ENCODE data around the gene ADCY4.

The ADCY4 gene

GRCh38 chr14:24284501-24285035 is 50.3 kb downstream of the ADCY4 start:
- H3K4me1 ChIP-seq (ENCODE audit: control insufficient read depth, insufficient read depth, low read length): no peaks in the 10 kb centered on the region
- no peak overlapping the region for H3K4me3 ChIP-seq (ENCODE audit: insufficient read depth, low read depth, low read length)
- H3K27ac ChIP-seq (ENCODE audit: insufficient read depth, low read depth, low read length, poor library complexity, severe bottlenecking): no peak overlapping the region
- no peaks in the 10 kb centered on the region for H3K9me3 ChIP-seq (ENCODE audit: control insufficient read depth, low read length)
- WGBS, 2 experiments: 82 to 83% methylated on average over 11 of the region's 11 CpGs
- H3K27me3 ChIP-seq (ENCODE audit: control insufficient read depth, insufficient read depth, low read length, poor library complexity, severe bottlenecking): no peaks in the 10 kb centered on the region
- H3K36me3 ChIP-seq (ENCODE audit: control insufficient read depth, insufficient read depth, low read length): no peaks in the 10 kb centered on the region

GRCh38 chr14:24283796-24284460 is 50.9 kb downstream of the ADCY4 start:
- H3K36me3 ChIP-seq (ENCODE audit: control insufficient read depth, insufficient read depth, low read length): no peaks in the 10 kb centered on the region
- H3K9me3 ChIP-seq (ENCODE audit: control insufficient read depth, low read length): no peaks in the 10 kb centered on the region
- H3K27ac ChIP-seq (ENCODE audit: insufficient read depth, low read depth, low read length, poor library complexity, severe bottlenecking): no peak overlapping the region
- no peaks in the 10 kb centered on the region for H3K4me1 ChIP-seq (ENCODE audit: control insufficient read depth, insufficient read depth, low read length)
- H3K27me3 ChIP-seq (ENCODE audit: control insufficient read depth, insufficient read depth, low read length, poor library complexity, severe bottlenecking): no peaks in the 10 kb centered on the region
- 89 to 90% methylated on average over 5 of the region's 5 CpGs for WGBS, 2 experiments
- no peak overlapping the region for H3K4me3 ChIP-seq (ENCODE audit: insufficient read depth, low read depth, low read length)

- Histone ChIP-seq H3K4me3 (ENCODE audit: insufficient read depth, low read depth, low read length) (no peak overlapping the region), H3K36me3 (ENCODE audit: control insufficient read depth, insufficient read depth, low read length) (no peaks in the 10 kb centered on the region), H3K9me3 (ENCODE audit: control insufficient read depth, low read length) (no peaks in the 10 kb centered on the region), H3K27me3 (ENCODE audit: control insufficient read depth, insufficient read depth, low read length, poor library complexity, severe bottlenecking) (no peaks in the 10 kb centered on the region), H3K27ac (ENCODE audit: insufficient read depth, low read depth, low read length, poor library complexity, severe bottlenecking) (no peak overlapping the region), H3K4me1 (ENCODE audit: control insufficient read depth, insufficient read depth, low read length) (no peaks in the 10 kb centered on the region)
- 85% methylated on average over 3 of the region's 3 CpGs for WGBS, 2 experiments
These were observed 52.1 kb downstream of the ADCY4 start for GRCh38 chr14:24282736-24283135.

GRCh38 chr14:24281636-24282035 is 53.2 kb downstream of the ADCY4 start:
- Histone ChIP-seq H3K36me3 (ENCODE audit: control insufficient read depth, insufficient read depth, low read length) (no peaks in the 10 kb centered on the region), H3K4me3 (ENCODE audit: insufficient read depth, low read depth, low read length) (no peak overlapping the region), H3K27ac (ENCODE audit: insufficient read depth, low read depth, low read length, poor library complexity, severe bottlenecking) (no peak overlapping the region), H3K27me3 (ENCODE audit: control insufficient read depth, insufficient read depth, low read length, poor library complexity, severe bottlenecking) (no peaks in the 10 kb centered on the region), H3K4me1 (ENCODE audit: control insufficient read depth, insufficient read depth, low read length) (no peaks in the 10 kb centered on the region), H3K9me3 (ENCODE audit: control insufficient read depth, low read length) (no peaks in the 10 kb centered on the region)
- WGBS, 2 experiments: 88 to 93% methylated on average over 7 of the region's 7 CpGs

- H3K4me3 ChIP-seq (ENCODE audit: insufficient read depth, low read depth, low read length): no peak overlapping the region
- no peak overlapping the region for H3K27ac ChIP-seq (ENCODE audit: insufficient read depth, low read depth, low read length, poor library complexity, severe bottlenecking)
- no peaks in the 10 kb centered on the region for H3K36me3 ChIP-seq (ENCODE audit: control insufficient read depth, insufficient read depth, low read length)
- no peaks in the 10 kb centered on the region for H3K27me3 ChIP-seq (ENCODE audit: control insufficient read depth, insufficient read depth, low read length, poor library complexity, severe bottlenecking)
- no peaks in the 10 kb centered on the region for H3K9me3 ChIP-seq (ENCODE audit: control insufficient read depth, low read length)
- 94% methylated on average over 6 of the region's 6 CpGs for WGBS, 2 experiments
- no peaks in the 10 kb centered on the region for H3K4me1 ChIP-seq (ENCODE audit: control insufficient read depth, insufficient read depth, low read length)
These were observed 53.9 kb downstream of the ADCY4 start for GRCh38 chr14:24280797-24281460.

GRCh38 chr14:24279301-24280186 is 55.3 kb downstream of the ADCY4 start:
- WGBS, 2 experiments: 89 to 90% methylated on average over 11 of the region's 11 CpGs
- Histone ChIP-seq H3K4me3 (ENCODE audit: insufficient read depth, low read depth, low read length) (no peak overlapping the region), H3K9me3 (ENCODE audit: control insufficient read depth, low read length) (no peaks in the 10 kb centered on the region), H3K36me3 (ENCODE audit: control insufficient read depth, insufficient read depth, low read length) (no peaks in the 10 kb centered on the region), H3K4me1 (ENCODE audit: control insufficient read depth, insufficient read depth, low read length) (no peaks in the 10 kb centered on the region), H3K27me3 (ENCODE audit: control insufficient read depth, insufficient read depth, low read length, poor library complexity, severe bottlenecking) (no peaks in the 10 kb centered on the region), H3K27ac (ENCODE audit: insufficient read depth, low read depth, low read length, poor library complexity, severe bottlenecking) (no peak overlapping the region)

GRCh38 chr14:24278424-24278823 is 56.4 kb downstream of the ADCY4 start:
- H3K27ac ChIP-seq (ENCODE audit: insufficient read depth, low read depth, low read length, poor library complexity, severe bottlenecking): no peak overlapping the region
- H3K4me1 ChIP-seq (ENCODE audit: control insufficient read depth, insufficient read depth, low read length): no peaks in the 10 kb centered on the region
- no peak overlapping the region for H3K4me3 ChIP-seq (ENCODE audit: insufficient read depth, low read depth, low read length)
- 95% methylated on average over 5 of the region's 5 CpGs for WGBS, 2 experiments
- H3K9me3 ChIP-seq (ENCODE audit: control insufficient read depth, low read length): no peaks in the 10 kb centered on the region
- H3K27me3 ChIP-seq (ENCODE audit: control insufficient read depth, insufficient read depth, low read length, poor library complexity, severe bottlenecking): no peaks in the 10 kb centered on the region
- H3K36me3 ChIP-seq (ENCODE audit: control insufficient read depth, insufficient read depth, low read length): no peaks in the 10 kb centered on the region

GRCh38 chr14:24277606-24278321 is 57.1 kb downstream of the ADCY4 start:
- Histone ChIP-seq H3K36me3 (ENCODE audit: control insufficient read depth, insufficient read depth, low read length) (no peaks in the 10 kb centered on the region), H3K9me3 (ENCODE audit: control insufficient read depth, low read length) (no peaks in the 10 kb centered on the region), H3K27me3 (ENCODE audit: control insufficient read depth, insufficient read depth, low read length, poor library complexity, severe bottlenecking) (no peaks in the 10 kb centered on the region), H3K4me3 (ENCODE audit: insufficient read depth, low read depth, low read length) (no peak overlapping the region), H3K4me1 (ENCODE audit: control insufficient read depth, insufficient read depth, low read length) (no peaks in the 10 kb centered on the region), H3K27ac (ENCODE audit: insufficient read depth, low read depth, low read length, poor library complexity, severe bottlenecking) (no peak overlapping the region)
- 92 to 95% methylated on average over 11 of the region's 11 CpGs for WGBS, 2 experiments

GRCh38 chr14:24277071-24277470 is 57.8 kb downstream of the ADCY4 start:
- H3K27me3 ChIP-seq (ENCODE audit: control insufficient read depth, insufficient read depth, low read length, poor library complexity, severe bottlenecking): no peaks in the 10 kb centered on the region
- no peak overlapping the region for H3K4me3 ChIP-seq (ENCODE audit: insufficient read depth, low read depth, low read length)
- no peaks in the 10 kb centered on the region for H3K4me1 ChIP-seq (ENCODE audit: control insufficient read depth, insufficient read depth, low read length)
- no peaks in the 10 kb centered on the region for H3K9me3 ChIP-seq (ENCODE audit: control insufficient read depth, low read length)
- no peak overlapping the region for H3K27ac ChIP-seq (ENCODE audit: insufficient read depth, low read depth, low read length, poor library complexity, severe bottlenecking)
- WGBS, 2 experiments: 93 to 95% methylated on average over 6 of the region's 6 CpGs
- H3K36me3 ChIP-seq (ENCODE audit: control insufficient read depth, insufficient read depth, low read length): no peaks in the 10 kb centered on the region
